Left hindlimb (tissue), 1 donor: ENCODE results near the gene NDFIP1.
A peak's percentile ranks its signal among the peaks of the same experiment; 100 is the strongest.

Experiments
- DNase-seq: peaks from one replicate; pipeline ENCODE4 v3.0.0-alpha.2; 2018

Gene NDFIP1, protein sequence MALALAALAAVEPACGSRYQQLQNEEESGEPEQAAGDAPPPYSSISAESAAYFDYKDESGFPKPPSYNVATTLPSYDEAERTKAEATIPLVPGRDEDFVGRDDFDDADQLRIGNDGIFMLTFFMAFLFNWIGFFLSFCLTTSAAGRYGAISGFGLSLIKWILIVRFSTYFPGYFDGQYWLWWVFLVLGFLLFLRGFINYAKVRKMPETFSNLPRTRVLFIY

GRCh38 chr5:142108432-142109330 is at the start of gene NDFIP1:
NDFIP1 (plus strand) TSS chr5:142108779; CDS start chr5:142108975, 196 bp downstream.
- peak; percentile 90 for DNase-seq

- DNase-seq, result no peak
These were observed 49.2 kb upstream of the NDFIP1 start for GRCh38 chr5:142059304-142059940.

DNA sequence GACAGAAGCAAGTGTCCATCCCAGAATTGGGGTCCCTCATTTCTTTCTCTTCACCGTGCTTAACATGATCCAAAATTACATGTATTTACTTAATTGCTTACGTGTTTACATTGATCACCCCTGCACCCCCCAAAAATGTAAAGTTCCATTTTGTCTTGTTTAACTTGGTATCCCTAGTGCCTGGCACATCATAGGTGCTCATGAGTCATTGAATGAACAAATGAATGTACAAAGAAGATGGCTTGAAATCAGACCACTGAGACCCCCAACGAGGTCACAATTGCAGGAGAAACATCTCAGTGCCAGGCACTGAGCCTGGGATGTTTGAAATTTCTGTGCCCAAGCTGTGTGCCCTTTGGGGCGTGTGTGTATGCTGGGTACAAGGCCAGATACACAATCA is 45.2 kb upstream of the NDFIP1 start:
- DNase-seq, result no peak

DNA sequence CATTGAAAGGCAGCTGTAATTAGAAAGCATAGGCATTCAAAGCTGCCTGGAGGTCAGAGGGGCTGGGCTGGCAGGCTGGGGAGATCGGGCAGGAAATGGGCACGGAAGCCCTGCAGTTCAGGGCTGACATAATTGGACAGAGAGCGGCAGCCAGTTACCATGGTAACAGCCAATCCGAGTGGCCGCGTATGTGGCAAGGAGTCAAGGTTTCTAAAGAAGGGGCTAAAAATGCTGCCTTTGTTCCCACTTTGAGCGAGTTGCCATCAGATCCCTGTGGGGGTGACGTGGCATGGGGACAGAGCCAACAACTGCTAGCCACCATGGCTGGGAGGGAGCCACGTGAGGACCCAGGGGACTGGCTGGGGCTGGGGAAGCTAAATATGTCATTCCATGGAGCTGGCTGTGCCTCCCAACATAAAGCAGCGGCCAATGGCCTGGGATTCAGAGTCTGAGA is 44.7 kb upstream of the NDFIP1 start:
- DNase-seq, result peak; percentile 91

GRCh38 chr5:142065273-142065672 is 43.3 kb upstream of the NDFIP1 start:
- peak; percentile 72 for DNase-seq

DNA sequence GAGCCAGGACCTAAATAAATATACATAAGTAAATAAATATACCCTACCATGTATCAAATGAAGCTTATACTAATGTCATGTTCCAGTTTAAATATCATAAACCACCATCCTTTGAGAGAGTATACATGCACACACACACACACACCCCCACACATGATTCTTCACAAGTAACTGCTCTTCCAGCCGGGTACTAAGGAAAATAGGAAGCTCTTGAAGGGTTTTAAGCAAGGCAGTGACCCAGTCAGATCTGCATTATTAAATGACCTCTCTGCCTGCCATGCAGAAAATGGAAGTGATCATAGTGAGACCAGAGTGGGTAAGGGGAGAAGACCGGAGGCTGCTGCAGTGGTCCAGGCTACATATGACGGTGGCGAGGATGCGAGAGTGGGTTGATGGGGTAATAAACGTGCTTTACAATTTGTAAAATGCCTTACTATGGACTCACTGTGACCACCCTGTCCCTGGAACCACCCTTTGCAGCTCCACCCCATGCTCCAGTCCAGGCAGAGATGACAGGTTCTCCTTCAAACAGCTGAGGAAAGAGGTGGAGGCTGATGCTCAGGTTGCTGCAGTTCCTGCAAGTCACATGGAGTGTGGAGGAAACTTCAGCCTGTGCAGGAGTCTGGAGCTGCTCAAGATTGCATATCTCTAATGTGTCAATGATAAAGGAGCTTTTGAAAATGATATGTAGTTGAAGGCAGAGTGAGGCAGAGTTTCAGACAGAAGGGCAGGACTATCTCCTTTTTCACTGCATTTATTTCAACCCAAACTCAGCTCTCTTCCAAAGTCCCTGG is 38.8 kb upstream of the NDFIP1 start:
- DNase-seq, result no peak

DNA sequence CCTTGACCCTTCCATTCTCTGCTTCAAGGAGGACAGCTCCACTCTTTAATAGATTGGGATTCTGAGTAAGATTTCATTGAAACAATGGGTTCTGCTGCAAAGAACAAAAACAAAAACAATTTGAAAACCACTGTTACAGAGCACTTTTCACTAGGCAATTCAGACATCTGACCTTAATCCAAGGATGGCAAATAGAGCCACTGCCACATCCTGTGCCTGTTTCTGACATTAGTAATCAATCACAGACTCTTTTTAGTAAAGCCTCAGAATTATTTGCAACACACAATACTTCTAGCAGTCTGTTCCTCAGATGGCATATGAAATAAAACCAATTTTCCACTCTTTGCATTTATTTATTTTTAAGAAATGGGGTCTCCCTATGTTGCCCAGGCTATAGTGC is 37.8 kb upstream of the NDFIP1 start:
- DNase-seq, result no peak

DNA sequence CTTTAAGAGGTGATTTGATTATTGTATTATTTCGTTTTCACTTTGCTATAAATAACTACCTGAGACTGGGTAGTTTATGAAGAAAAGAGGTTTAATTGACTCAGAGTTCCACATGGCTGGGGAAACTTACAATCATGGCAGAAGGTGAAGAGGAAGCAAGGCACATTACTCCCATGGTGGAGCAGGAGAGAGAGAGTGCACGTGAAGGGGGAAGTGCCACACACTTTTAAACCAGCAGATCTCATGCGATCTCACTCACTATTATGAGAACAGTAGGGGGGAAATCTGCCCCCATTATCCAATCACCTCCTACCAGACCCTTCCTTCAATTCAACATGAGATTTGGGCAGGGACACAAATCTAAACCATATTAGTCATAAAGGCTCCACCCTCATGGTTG is 36.1 kb upstream of the NDFIP1 start:
- DNase-seq, result no peak

GRCh38 chr5:142073362-142073988 is 35.1 kb upstream of the NDFIP1 start:
- no peak for DNase-seq

DNA sequence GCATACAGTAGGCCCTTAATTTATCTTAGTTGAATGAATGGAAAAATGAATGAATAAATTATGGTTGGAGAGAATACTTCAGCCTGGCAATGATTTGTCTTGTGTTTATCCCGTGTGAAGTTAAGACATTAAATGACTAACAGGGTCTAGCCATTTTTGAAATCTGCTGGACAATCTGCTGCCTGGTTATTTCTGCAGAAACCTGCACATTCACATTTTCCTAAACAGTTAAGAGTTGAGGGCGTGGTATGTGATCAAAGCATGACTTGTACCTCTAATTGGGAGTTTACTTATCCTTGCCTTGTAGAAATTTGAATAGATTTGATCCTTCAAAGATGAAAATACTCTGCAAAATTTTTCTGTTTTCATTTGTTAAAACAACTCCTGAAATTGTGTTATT is 34.6 kb upstream of the NDFIP1 start:
- DNase-seq, result no peak

GRCh38 chr5:142078221-142078620 is 30.4 kb upstream of the NDFIP1 start:
- DNase-seq, result no peak

- no peak for DNase-seq
These were observed 29.9 kb upstream of the NDFIP1 start for GRCh38 chr5:142078706-142079105.

- no peak for DNase-seq
These were observed 29.3 kb upstream of the NDFIP1 start for GRCh38 chr5:142079306-142079721.

- no peak for DNase-seq
These were observed 28.3 kb upstream of the NDFIP1 start for GRCh38 chr5:142080248-142080647.

GRCh38 chr5:142082182-142082781 is 26.3 kb upstream of the NDFIP1 start:
- DNase-seq, result no peak

DNA sequence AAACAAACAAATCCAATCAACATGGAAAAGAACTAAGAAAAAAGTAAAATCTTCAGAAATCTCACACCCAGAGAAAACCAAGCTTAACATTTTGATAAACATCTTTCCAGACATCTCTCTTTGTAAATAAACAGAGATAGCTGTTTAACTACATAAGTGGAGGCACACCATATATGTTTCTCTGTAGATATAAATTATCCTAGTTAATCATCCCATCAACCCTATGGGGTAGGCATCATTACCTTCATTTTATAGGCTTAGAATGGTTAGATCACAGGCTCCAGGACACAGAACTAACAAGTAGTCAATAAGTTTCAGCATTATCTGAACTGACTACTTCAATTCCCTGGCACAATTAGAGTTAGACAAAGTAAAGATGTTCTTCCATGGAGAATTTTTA is 22.4 kb upstream of the NDFIP1 start:
- DNase-seq, result no peak

GRCh38 chr5:142086679-142087078 is 21.9 kb upstream of the NDFIP1 start:
- DNase-seq, result no peak

DNA sequence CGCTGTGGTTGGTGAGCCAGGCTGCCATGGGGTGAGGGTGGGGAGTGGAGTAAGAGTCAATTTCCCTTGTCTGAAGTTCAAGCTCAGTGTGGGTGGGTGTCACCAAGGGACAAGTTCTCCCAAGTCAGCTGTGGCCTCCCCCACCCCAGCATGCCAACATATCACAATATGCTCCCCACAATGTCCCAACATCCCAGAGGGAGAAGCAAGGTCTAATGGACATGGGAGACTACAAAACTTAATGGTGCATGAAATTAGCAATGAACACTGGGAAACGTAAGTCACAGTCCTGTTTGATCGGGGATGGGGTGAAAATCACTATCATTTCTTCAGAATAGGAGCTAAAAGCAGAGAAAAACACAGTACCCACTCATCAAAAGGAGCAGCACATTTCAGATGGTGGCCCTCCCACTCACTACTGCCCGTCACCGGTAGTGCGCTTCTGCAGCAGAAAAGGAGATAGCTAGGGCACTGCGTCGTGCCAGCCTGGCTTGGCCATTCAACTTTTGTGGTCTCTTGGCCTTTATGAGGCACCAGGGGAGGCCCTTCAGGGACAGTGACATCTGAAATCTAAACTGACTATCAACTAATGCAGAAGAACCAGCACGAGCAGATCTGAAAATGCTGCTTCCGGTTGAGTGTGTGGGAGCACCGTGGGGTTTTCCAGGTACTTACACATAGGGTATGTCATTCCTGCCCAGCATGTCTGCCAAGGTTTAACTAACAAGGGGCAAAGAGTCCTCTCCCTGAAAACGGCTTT is 20.5 kb upstream of the NDFIP1 start:
- no peak for DNase-seq

- peak; percentile 67 for DNase-seq
These were observed 19.6 kb upstream of the NDFIP1 start for GRCh38 chr5:142088855-142089479.

GRCh38 chr5:142091012-142091411 is 17.6 kb upstream of the NDFIP1 start:
- DNase-seq, result no peak

DNA sequence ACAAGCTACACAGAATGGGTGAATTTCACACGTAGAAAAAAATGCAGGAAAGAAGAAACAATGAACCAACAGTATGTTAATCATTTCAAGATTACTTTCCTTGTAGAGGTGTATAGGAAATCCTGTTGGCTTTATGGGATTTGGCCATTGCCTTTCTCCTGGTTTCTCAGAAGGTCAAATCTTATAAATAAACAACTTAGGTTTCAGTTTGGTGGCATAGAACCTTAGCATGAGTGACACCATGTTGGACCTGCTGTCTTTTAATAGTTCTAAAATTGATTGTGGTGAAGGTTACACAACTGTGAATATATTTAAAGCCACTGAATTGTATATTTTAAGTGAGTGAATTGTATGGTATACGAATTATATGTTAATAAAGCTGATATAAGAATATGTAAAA is 16.7 kb upstream of the NDFIP1 start:
- no peak for DNase-seq
